HG03457 (cell line): ENCODE results near the gene CPNE2.
A peak's percentile ranks its signal among the peaks of the same experiment; 100 is the strongest.
"Not testable (repeated sequence)": the region's sequence is repeated elsewhere in the genome, so short reads cannot be mapped to it uniquely, and the experiment has no call there.

Experiments
- ATAC-seq: cut with Tn5 transposase; IDR thresholded peaks from one replicate; pipeline ENCODE4 v1.9.1; 2021; ENCODE audit warnings: moderate number of reproducible peaks; ENCODE audit not compliant: unreplicated experiment

Gene CPNE2

GRCh38 chr16:57165483-57165882, 73.1 kb downstream of the CPNE2 start:
- no peak for ATAC-seq

GRCh38 chr16:57165938-57166337, 73.6 kb downstream of the CPNE2 start:
- ATAC-seq: no peak

- no peak for ATAC-seq
These were observed 74.1 kb downstream of the CPNE2 start for GRCh38 chr16:57166451-57166850.

- ATAC-seq: no peak
These were observed 74.6 kb downstream of the CPNE2 start for GRCh38 chr16:57166951-57167350.

GRCh38 chr16:57167538-57167937, 75.2 kb downstream of the CPNE2 start:
- ATAC-seq: no peak

- no peak for ATAC-seq
These were observed 75.6 kb downstream of the CPNE2 start for GRCh38 chr16:57167953-57168352.

GRCh38 chr16:57169327-57169726, 76.9 kb downstream of the CPNE2 start:
- ATAC-seq: no peak

GRCh38 chr16:57172721-57173290, 80.4 kb downstream of the CPNE2 start:
- ATAC-seq: no peak

- no peak for ATAC-seq
These were observed 83.5 kb downstream of the CPNE2 start for GRCh38 chr16:57175896-57176295.

GRCh38 chr16:57178196-57178595, 85.8 kb downstream of the CPNE2 start:
- no peak for ATAC-seq

- ATAC-seq: no peak
These were observed 86.4 kb downstream of the CPNE2 start for GRCh38 chr16:57178793-57179212.

- ATAC-seq: no peak
These were observed 86.9 kb downstream of the CPNE2 start for GRCh38 chr16:57179215-57179828.

GRCh38 chr16:57184113-57184512, 91.7 kb downstream of the CPNE2 start:
- no peak for ATAC-seq

GRCh38 chr16:57184887-57185445, 92.6 kb downstream of the CPNE2 start:
- ATAC-seq: no peak

GRCh38 chr16:57185446-57185944, 93.1 kb downstream of the CPNE2 start:
- peak; percentile 29 for ATAC-seq

- ATAC-seq: peak; percentile 88
These were observed 93.8 kb downstream of the CPNE2 start, which contains the start of the genes PSME3IP1 and RSPRY1 for GRCh38 chr16:57185945-57186871. TSS of gene PSME3IP1 (minus strand) at chr16:57186039. CDS start at chr16:57173854, 12,185 bp downstream. TSS of gene RSPRY1 (plus strand) at chr16:57186329. CDS start at chr16:57204659, 18,330 bp downstream.

GRCh38 chr16:57186872-57187854, 94.8 kb downstream of the CPNE2 start:
- no peak for ATAC-seq

GRCh38 chr16:57187902-57188710, 95.7 kb downstream of the CPNE2 start:
- not testable (repeated sequence) for ATAC-seq

GRCh38 chr16:57188711-57189002, 96.3 kb downstream of the CPNE2 start:
- no peak for ATAC-seq
